ENCODE data around the gene CNBD2.
"Not testable (repeated sequence)": the region's sequence is repeated elsewhere in the genome, so short reads cannot be mapped to it uniquely, and the experiment has no call there.

Gene CNBD2

DNA sequence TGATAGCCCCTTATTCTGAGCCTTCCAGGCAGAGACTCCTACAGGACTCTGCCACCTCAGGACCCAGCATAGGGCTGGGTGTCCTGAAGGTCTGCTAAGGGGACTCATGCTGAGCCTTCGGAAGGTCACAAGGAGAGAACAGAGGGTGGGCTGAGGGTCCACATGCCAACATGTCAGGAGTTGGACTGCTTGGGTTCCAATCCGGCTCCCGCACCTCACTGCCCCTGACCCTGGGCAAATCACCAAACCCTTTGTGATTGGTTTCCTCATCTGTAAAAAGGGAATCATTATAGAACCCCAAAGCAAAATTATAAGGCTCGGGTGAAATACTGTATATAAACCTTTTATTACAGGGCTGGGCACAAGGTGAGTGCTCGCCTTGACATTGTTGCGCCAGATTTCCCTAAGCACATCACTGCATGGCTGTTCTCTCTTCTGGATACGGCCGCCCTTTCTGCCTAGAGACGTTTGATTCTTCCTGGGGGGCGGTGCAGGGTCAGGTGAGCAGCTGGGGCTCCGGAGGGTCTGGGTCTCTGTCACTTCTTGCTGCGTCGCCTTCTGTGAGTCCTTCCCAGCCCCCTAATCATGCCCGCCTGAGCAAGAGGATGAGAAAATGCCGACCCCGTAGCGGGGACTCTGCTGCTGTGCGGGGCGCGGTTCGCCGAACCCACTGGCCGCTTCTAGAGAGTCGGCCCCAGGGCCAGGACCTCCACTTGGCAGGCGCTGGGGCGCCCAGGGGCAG is 95.7 kb downstream of the CNBD2 start:
- DNase-seq (ENCODE audit: low read depth): no peak

- peak; percentile 90 for DNase-seq (ENCODE audit: low read depth)
Observed at GRCh38 chr20:36064658-36065426, 96.5 kb downstream of the CNBD2 start.

GRCh38 chr20:36065427-36065998 is 97.1 kb downstream of the CNBD2 start:
- no peak for DNase-seq (ENCODE audit: low read depth)

- DNase-seq (ENCODE audit: low read depth): no peak
Observed at GRCh38 chr20:36066777-36067176, 98.4 kb downstream of the CNBD2 start.

GRCh38 chr20:36068526-36068925 is 100.1 kb downstream of the CNBD2 start:
- not testable (repeated sequence) for DNase-seq (ENCODE audit: low read depth)

GRCh38 chr20:36070451-36070850 is 102.1 kb downstream of the CNBD2 start:
- no peak for DNase-seq (ENCODE audit: low read depth)

DNA sequence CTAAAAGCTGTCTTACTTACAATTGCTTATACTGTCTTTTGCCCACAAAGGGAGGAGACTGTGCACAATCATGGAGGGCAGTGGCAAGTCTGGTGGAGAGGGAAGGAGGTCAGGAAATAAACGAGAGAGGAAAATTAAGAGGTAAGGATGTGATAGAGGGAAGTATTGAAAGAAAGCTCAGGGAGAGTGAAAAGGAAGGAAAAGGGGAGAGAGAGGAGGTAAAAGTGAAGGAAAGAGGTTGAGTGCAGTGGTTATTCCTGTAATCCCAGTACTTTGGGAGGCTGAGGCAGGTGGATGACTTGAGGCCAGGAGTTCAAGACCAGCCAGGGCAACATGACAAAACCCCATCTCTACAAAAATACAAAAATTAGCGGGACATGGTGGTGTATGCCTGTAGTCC is 103.5 kb downstream of the CNBD2 start:
- no peak for DNase-seq (ENCODE audit: low read depth)

DNA sequence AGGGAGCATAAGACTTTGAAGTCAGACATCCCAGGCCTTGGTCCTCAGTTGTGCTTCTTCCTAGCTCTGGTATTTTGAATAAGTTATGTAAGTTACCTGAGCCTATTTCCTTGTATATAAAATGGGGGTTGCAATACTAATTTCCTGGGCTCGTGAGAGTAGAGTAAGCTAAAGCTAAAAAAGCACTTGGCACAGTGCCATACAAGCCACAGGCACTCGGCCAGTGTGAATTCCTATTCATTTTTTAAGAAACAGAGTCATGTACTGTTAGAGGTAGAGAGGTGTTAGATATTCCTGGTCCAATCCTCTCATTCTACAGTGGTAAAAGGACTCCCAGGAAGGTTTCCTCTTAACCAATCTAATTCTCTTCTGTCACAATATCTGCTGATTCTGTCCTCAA is 106.6 kb downstream of the CNBD2 start:
- no peak for DNase-seq (ENCODE audit: low read depth)

- not testable (repeated sequence) for DNase-seq (ENCODE audit: low read depth)
Observed at GRCh38 chr20:36077762-36078161, 109.4 kb downstream of the CNBD2 start.

DNA sequence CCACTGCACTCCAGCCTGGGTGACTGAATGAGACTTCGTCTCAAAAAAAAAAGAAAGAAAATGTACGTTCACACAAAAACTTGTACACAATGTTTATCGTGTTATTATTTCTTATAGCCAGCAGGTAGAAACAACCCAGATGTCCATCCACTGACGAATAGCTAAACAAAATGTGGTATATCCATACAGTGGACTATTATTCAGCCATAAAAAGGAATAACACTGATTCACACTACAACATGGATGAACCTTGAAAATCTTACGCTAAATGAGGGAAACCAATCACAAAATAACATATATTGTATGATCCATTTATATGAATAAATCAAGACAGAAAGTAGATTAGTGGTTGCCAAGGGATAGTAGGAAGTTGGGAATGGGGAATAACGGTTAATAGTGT is 111.1 kb downstream of the CNBD2 start:
- DNase-seq (ENCODE audit: low read depth): no peak

- not testable (repeated sequence) for DNase-seq (ENCODE audit: low read depth)
Observed at GRCh38 chr20:36079984-36080383, 111.6 kb downstream of the CNBD2 start.

Data from activated T-helper 9 cell treated with anti-CD3 and anti-CD28 coated beads, Interleukin-2, amount 50 U/mL, for 16 hours (primary cell).